Brain microvascular endothelial cell (primary cell): ENCODE measurements around the gene PPP2R5E.

Experiments used
- DNase-seq: peaks from one replicate; pipeline ENCODE4 v3.0.0-alpha.2; 2020
- H3K27ac ChIP-seq: fragments of 250-450 bp; sonication (Bioruptor Pico); 2 replicates; pipeline ENCODE4 v1.5.1; 2020; ENCODE audit warnings: mild to moderate bottlenecking, moderate library complexity
- H3K27me3 ChIP-seq: fragments of 250-450 bp; sonication (Bioruptor Pico); replicated peaks from 2 replicates; pipeline ENCODE4 v1.5.1; 2020; ENCODE audit warnings: mild to moderate bottlenecking
- H3K36me3 ChIP-seq: fragments of 250-450 bp; sonication (Bioruptor Pico); replicated peaks from 2 replicates; pipeline ENCODE4 v1.5.1; 2020; ENCODE audit warnings: mild to moderate bottlenecking
- H3K4me3 ChIP-seq: 2 replicates; pipeline ENCODE4 v1.5.1; 2011; ENCODE audit warnings: low read depth, mild to moderate bottlenecking, control low read depth, low read length, moderate library complexity
- CTCF ChIP-seq: IDR thresholded peaks from 2 replicates; pipeline ENCODE4 v1.5.1; 2011; ENCODE audit warnings: low read depth, mild to moderate bottlenecking, moderate library complexity, low read length, control low read depth, inconsistent platforms; ENCODE audit errors: missing control alignments
- in situ Hi-C: cut with HindIII; loops from 2 replicates; pipeline ENCODE4 v1.10.0; 2017; ENCODE audit warnings: low sequenced_read_pairs, low pct_ligation_motif_present

PPP2R5E gene

GRCh38 chr14:63474844-63475243 lies 68.3 kb downstream of the PPP2R5E start:
- DNase-seq: no peak
- in situ Hi-C loops: no loop called here
- Histone ChIP-seq H3K27ac (no peak overlapping the region), H3K36me3 (no peaks in the 10 kb centered on the region), H3K4me3 (no peak overlapping the region), H3K27me3 (no peaks in the 10 kb centered on the region)
- TF ChIP-seq CTCF: no peak

GRCh38 chr14:63474111-63474510 lies 69.1 kb downstream of the PPP2R5E start:
- TF ChIP-seq CTCF: no peak
- DNase-seq: no peak
- H3K27ac ChIP-seq: no peak overlapping the region
- H3K4me3 ChIP-seq: no peak overlapping the region
- in situ Hi-C loops: no loop called here
- H3K36me3 ChIP-seq: no peaks in the 10 kb centered on the region
- no peaks in the 10 kb centered on the region for H3K27me3 ChIP-seq

GRCh38 chr14:63472986-63473788 lies 70.0 kb downstream of the PPP2R5E start:
- no peak for DNase-seq
- Histone ChIP-seq H3K4me3 (no peak overlapping the region), H3K27ac (no peak overlapping the region), H3K36me3 (no peaks in the 10 kb centered on the region), H3K27me3 (no peaks in the 10 kb centered on the region)
- no peak for TF ChIP-seq CTCF
- in situ Hi-C loops: no loop called here

GRCh38 chr14:63470962-63471793 lies 72.0 kb downstream of the PPP2R5E start:
- DNase-seq: no peak
- H3K36me3 ChIP-seq: no peaks in the 10 kb centered on the region
- H3K27me3 ChIP-seq: no peaks in the 10 kb centered on the region
- no peak overlapping the region for H3K4me3 ChIP-seq
- H3K27ac ChIP-seq: peak overlapping the region; percentile 13
- no peak for TF ChIP-seq CTCF
- in situ Hi-C loops: no loop called here

- in situ Hi-C loops: no loop called here
- TF ChIP-seq CTCF: no peak
- no peaks in the 10 kb centered on the region for H3K27me3 ChIP-seq
- H3K27ac ChIP-seq: no peak overlapping the region
- DNase-seq: no peak
- no peak overlapping the region for H3K4me3 ChIP-seq
- no peaks in the 10 kb centered on the region for H3K36me3 ChIP-seq
Measured at GRCh38 chr14:63468294-63468693, 74.9 kb downstream of the PPP2R5E start.
